Activated T-cell treated with anti-CD3 and anti-CD28 coated beads, Interleukin-2, amount 50 U/mL, for 4 hours (primary cell): Measurements from ENCODE around the gene DMC1. TPM values are rescaled to one million over a fixed set of nuclear protein-coding genes. Genes with fewer than 3 reads are reported as not detected.
A peak's percentile ranks its signal among the peaks of the same experiment; 100 is the strongest.

Source experiments
- ATAC-seq, 2 donors: fragments of 200-7000 bp; cut with Tn5 transposase; one replicate each; pipeline ENCODE4 v1.10.0; 2021
- DNase-seq: peaks from one replicate; pipeline ENCODE4 v3.0.0-alpha.2; 2020
- H3K27me3 Mint-ChIP-seq: one replicate; pipeline ENCODE4 v1.8.0; 2021; ENCODE audit warnings: low read depth, mixed read lengths
- H3K36me3 Mint-ChIP-seq: one replicate; pipeline ENCODE4 v1.8.0; 2022; ENCODE audit warnings: mixed read lengths; ENCODE audit not compliant: insufficient read depth
- H3K4me1 Mint-ChIP-seq: one replicate; pipeline ENCODE4 v1.8.0; 2021; ENCODE audit warnings: low read depth, mixed read lengths
- H3K4me3 Mint-ChIP-seq: one replicate; pipeline ENCODE4 v1.8.0; 2021; ENCODE audit warnings: mild to moderate bottlenecking, moderate library complexity, mixed read lengths
- H3K9me3 Mint-ChIP-seq: one replicate; pipeline ENCODE4 v1.8.0; 2021; ENCODE audit warnings: mixed read lengths
- total RNA-seq, 3 donors: library from RNA; stranded (reverse); gene quantifications; one replicate each; pipeline ENCODE4 v1.2.1, GENCODE V29; 2021

The DMC1 gene
- total RNA-seq, 3 donors from 2014 or later = 1.9 to 3.0 (median 2.4) TPM

- H3K27me3 Mint-ChIP-seq = no peaks in the 10 kb centered on the region
- peaks cover 59% of the 10 kb centered on the region for H3K36me3 Mint-ChIP-seq
- peaks cover 62% of the 10 kb centered on the region for H3K4me1 Mint-ChIP-seq
- ATAC-seq = no peak
- no peak for DNase-seq
- peak overlapping the region; percentile 99 for H3K4me3 Mint-ChIP-seq
- H3K9me3 Mint-ChIP-seq = no peaks in the 10 kb centered on the region
Measured at GRCh38 chr22:38501797-38502672, 67.9 kb downstream of the DMC1 start.

GRCh38 chr22:38497869-38498268 lies 72.1 kb downstream of the DMC1 start:
- DNase-seq (no peak), ATAC-seq (peak; percentile 73 to 78)
- Mint-ChIP-seq H3K27me3 (no peaks in the 10 kb centered on the region), H3K9me3 (no peaks in the 10 kb centered on the region), H3K4me3 (no peak overlapping the region), H3K36me3 (peaks cover 64% of the 10 kb centered on the region), H3K4me1 (peaks cover 56% of the 10 kb centered on the region)

- DNase-seq (no peak), ATAC-seq (no peak)
- Mint-ChIP-seq H3K4me1 (peaks cover 45% of the 10 kb centered on the region), H3K36me3 (peaks cover 61% of the 10 kb centered on the region), H3K9me3 (no peaks in the 10 kb centered on the region), H3K4me3 (no peak overlapping the region), H3K27me3 (no peaks in the 10 kb centered on the region)
Measured at GRCh38 chr22:38494939-38495338, 75.0 kb downstream of the DMC1 start.

- no peak for ATAC-seq
- no peak for DNase-seq
- H3K36me3 Mint-ChIP-seq = peaks cover 63% of the 10 kb centered on the region
- no peaks in the 10 kb centered on the region for H3K9me3 Mint-ChIP-seq
- no peak overlapping the region for H3K4me3 Mint-ChIP-seq
- H3K27me3 Mint-ChIP-seq = no peaks in the 10 kb centered on the region
- H3K4me1 Mint-ChIP-seq = peaks cover 48% of the 10 kb centered on the region
Measured at GRCh38 chr22:38494498-38494897, 75.5 kb downstream of the DMC1 start.

GRCh38 chr22:38491707-38492348 lies 78.2 kb downstream of the DMC1 start:
- Mint-ChIP-seq H3K9me3 (no peaks in the 10 kb centered on the region), H3K4me3 (no peak overlapping the region), H3K27me3 (no peaks in the 10 kb centered on the region), H3K36me3 (peaks cover 61% of the 10 kb centered on the region), H3K4me1 (peaks cover 48% of the 10 kb centered on the region)
- DNase-seq = no peak
- no peak for ATAC-seq

- ATAC-seq = no peak
- Mint-ChIP-seq H3K27me3 (no peaks in the 10 kb centered on the region), H3K4me3 (no peak overlapping the region), H3K4me1 (peaks cover 51% of the 10 kb centered on the region), H3K36me3 (peaks cover 63% of the 10 kb centered on the region), H3K9me3 (no peaks in the 10 kb centered on the region)
- no peak for DNase-seq
Measured at GRCh38 chr22:38490915-38491314, 79.1 kb downstream of the DMC1 start.

- Mint-ChIP-seq H3K36me3 (peaks cover 65% of the 10 kb centered on the region), H3K27me3 (no peaks in the 10 kb centered on the region), H3K4me1 (peaks cover 54% of the 10 kb centered on the region), H3K4me3 (no peak overlapping the region), H3K9me3 (no peaks in the 10 kb centered on the region)
- ATAC-seq (no peak), DNase-seq (no peak)
Measured at GRCh38 chr22:38490475-38490874, 79.5 kb downstream of the DMC1 start.

GRCh38 chr22:38489561-38490145 lies 80.3 kb downstream of the DMC1 start:
- no peak for DNase-seq
- Mint-ChIP-seq H3K4me3 (no peak overlapping the region), H3K36me3 (peaks cover 66% of the 10 kb centered on the region), H3K27me3 (no peaks in the 10 kb centered on the region), H3K4me1 (peaks cover 51% of the 10 kb centered on the region), H3K9me3 (no peaks in the 10 kb centered on the region)
- ATAC-seq = no peak

GRCh38 chr22:38489142-38489541 lies 80.8 kb downstream of the DMC1 start:
- no peaks in the 10 kb centered on the region for H3K27me3 Mint-ChIP-seq
- no peak overlapping the region for H3K4me3 Mint-ChIP-seq
- ATAC-seq = no peak
- DNase-seq = no peak
- peaks cover 50% of the 10 kb centered on the region for H3K4me1 Mint-ChIP-seq
- peaks cover 66% of the 10 kb centered on the region for H3K36me3 Mint-ChIP-seq
- H3K9me3 Mint-ChIP-seq = no peaks in the 10 kb centered on the region

- no peak overlapping the region for H3K4me3 Mint-ChIP-seq
- ATAC-seq = peak; percentile 73
Measured at GRCh38 chr22:38487946-38488345, 82.0 kb downstream of the DMC1 start.

GRCh38 chr22:38485783-38486182 lies 84.2 kb downstream of the DMC1 start:
- Mint-ChIP-seq H3K27me3 (no peaks in the 10 kb centered on the region), H3K9me3 (no peaks in the 10 kb centered on the region), H3K4me3 (no peak overlapping the region), H3K36me3 (peaks cover 74% of the 10 kb centered on the region), H3K4me1 (peaks cover 41% of the 10 kb centered on the region)
- no peak for ATAC-seq
- no peak for DNase-seq

More at GRCh38 chr22:38487946-38488345, 82.0 kb downstream of the DMC1 start:
- peaks cover 67% of the 10 kb centered on the region for H3K36me3 Mint-ChIP-seq
- H3K9me3 Mint-ChIP-seq = no peaks in the 10 kb centered on the region
- peaks cover 45% of the 10 kb centered on the region for H3K4me1 Mint-ChIP-seq
- no peaks in the 10 kb centered on the region for H3K27me3 Mint-ChIP-seq
- no peak for DNase-seq

GRCh38 chr22:38484244-38484643 lies 85.7 kb downstream of the DMC1 start:
- no peak overlapping the region for H3K4me3 Mint-ChIP-seq
- ATAC-seq (no peak), DNase-seq (no peak)
- peaks cover 62% of the 10 kb centered on the region for H3K36me3 Mint-ChIP-seq
- H3K9me3 Mint-ChIP-seq = no peaks in the 10 kb centered on the region
- H3K27me3 Mint-ChIP-seq = no peaks in the 10 kb centered on the region
- H3K4me1 Mint-ChIP-seq = peaks cover 27% of the 10 kb centered on the region

- Mint-ChIP-seq H3K4me1 (peaks cover 17% of the 10 kb centered on the region), H3K36me3 (peaks cover 51% of the 10 kb centered on the region), H3K9me3 (no peaks in the 10 kb centered on the region), H3K27me3 (no peaks in the 10 kb centered on the region), H3K4me3 (no peak overlapping the region)
- DNase-seq (no peak), ATAC-seq (no peak)
Measured at GRCh38 chr22:38482662-38483308, 87.2 kb downstream of the DMC1 start.

GRCh38 chr22:38481871-38482332 lies 88.1 kb downstream of the DMC1 start:
- Mint-ChIP-seq H3K36me3 (peaks cover 50% of the 10 kb centered on the region), H3K4me3 (no peak overlapping the region), H3K27me3 (no peaks in the 10 kb centered on the region)

More at GRCh38 chr22:38481871-38482332, 88.1 kb downstream of the DMC1 start:
- ATAC-seq (no peak), DNase-seq (no peak)
- Mint-ChIP-seq H3K4me1 (peaks cover 13% of the 10 kb centered on the region), H3K9me3 (no peaks in the 10 kb centered on the region)
